PFSK-1 (cell line): ENCODE measurements around the gene MRPS7.

Source experiments
- FOXP2 ChIP-seq: optimal IDR thresholded peaks from 2 replicates; pipeline ENCODE3; 2011; ENCODE audit warnings: borderline replicate concordance, control low read depth, inconsistent platforms; ENCODE audit not compliant: insufficient read depth; ENCODE audit errors: extremely low read length, extremely low read depth
- POLR2AphosphoS5 ChIP-seq: IDR thresholded peaks from 2 replicates; pipeline ENCODE4 v1.6.1; 2012; ENCODE audit warnings: low read depth, mild to moderate bottlenecking, control low read depth, low read length, moderate library complexity
- SIN3A ChIP-seq: IDR thresholded peaks from 2 replicates; pipeline ENCODE4 v1.6.1; 2012; ENCODE audit warnings: mild to moderate bottlenecking, low read length, moderate library complexity, borderline replicate concordance; ENCODE audit not compliant: insufficient read depth
- TAF1 ChIP-seq: IDR thresholded peaks from 2 replicates; pipeline ENCODE4 v1.6.1; 2012; ENCODE audit warnings: low read length, control low read depth, borderline replicate concordance; ENCODE audit not compliant: insufficient read depth
- TF ChIP-seq, protein P1 (sequence below), 2 experiments: IDR thresholded peaks; 2 replicates each; pipeline versions ENCODE4 v1.6.1 to v1.8.0; 2011 to 2012; ENCODE audit warnings: low read depth in 2 of 2, low read length in 2 of 2, control low read depth in 1 of 2, inconsistent platforms in 1 of 2, mild to moderate bottlenecking in 1 of 2, moderate library complexity in 1 of 2; ENCODE audit not compliant: insufficient read depth in 1 of 2

The MRPS7 gene

DNA sequence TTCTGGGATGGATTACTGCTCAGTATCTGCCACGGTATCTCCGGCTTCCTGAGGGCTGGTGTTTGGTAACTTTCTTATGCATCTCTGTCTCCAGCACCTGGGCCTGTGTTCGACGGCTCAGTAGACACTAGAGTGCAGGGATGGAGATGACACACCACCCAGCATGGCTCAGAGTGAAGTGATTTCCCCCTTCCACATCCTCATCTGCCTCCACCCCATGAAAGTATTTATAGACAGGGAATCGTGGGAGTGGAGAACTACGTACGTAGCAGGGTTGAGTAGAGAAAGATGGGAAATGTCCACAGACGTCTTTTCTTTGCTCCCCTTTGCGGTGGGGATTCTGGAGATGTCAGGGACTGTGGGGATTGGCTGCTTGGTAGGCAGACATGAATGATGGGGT is 39.4 kb downstream of the MRPS7 start:
- TF ChIP-seq FOXP2 (no peak), TAF1 (no peak), POLR2AphosphoS5 (no peak), SIN3A (no peak)
- TF ChIP-seq, protein P1, sequence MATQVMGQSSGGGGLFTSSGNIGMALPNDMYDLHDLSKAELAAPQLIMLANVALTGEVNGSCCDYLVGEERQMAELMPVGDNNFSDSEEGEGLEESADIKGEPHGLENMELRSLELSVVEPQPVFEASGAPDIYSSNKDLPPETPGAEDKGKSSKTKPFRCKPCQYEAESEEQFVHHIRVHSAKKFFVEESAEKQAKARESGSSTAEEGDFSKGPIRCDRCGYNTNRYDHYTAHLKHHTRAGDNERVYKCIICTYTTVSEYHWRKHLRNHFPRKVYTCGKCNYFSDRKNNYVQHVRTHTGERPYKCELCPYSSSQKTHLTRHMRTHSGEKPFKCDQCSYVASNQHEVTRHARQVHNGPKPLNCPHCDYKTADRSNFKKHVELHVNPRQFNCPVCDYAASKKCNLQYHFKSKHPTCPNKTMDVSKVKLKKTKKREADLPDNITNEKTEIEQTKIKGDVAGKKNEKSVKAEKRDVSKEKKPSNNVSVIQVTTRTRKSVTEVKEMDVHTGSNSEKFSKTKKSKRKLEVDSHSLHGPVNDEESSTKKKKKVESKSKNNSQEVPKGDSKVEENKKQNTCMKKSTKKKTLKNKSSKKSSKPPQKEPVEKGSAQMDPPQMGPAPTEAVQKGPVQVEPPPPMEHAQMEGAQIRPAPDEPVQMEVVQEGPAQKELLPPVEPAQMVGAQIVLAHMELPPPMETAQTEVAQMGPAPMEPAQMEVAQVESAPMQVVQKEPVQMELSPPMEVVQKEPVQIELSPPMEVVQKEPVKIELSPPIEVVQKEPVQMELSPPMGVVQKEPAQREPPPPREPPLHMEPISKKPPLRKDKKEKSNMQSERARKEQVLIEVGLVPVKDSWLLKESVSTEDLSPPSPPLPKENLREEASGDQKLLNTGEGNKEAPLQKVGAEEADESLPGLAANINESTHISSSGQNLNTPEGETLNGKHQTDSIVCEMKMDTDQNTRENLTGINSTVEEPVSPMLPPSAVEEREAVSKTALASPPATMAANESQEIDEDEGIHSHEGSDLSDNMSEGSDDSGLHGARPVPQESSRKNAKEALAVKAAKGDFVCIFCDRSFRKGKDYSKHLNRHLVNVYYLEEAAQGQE (IDR thresholded peaks at IDR 0.05; ENCODE audit: insufficient read depth in 1 of 2, low read depth in 2 of 2, low read length in 2 of 2), result no peak

- TF ChIP-seq TAF1 (no peak), POLR2AphosphoS5 (no peak), FOXP2 (no peak), SIN3A (no peak)
- TF ChIP-seq, protein P1 (IDR thresholded peaks at IDR 0.05; ENCODE audit: insufficient read depth in 1 of 2, low read depth in 2 of 2, low read length in 2 of 2), result no peak
Observed at GRCh38 chr17:75301502-75302206, 40.0 kb downstream of the MRPS7 start.

GRCh38 chr17:75307957-75308731 is 46.5 kb downstream of the MRPS7 start:
- TF ChIP-seq SIN3A (no peak), FOXP2 (no peak), POLR2AphosphoS5 (no peak)

DNA sequence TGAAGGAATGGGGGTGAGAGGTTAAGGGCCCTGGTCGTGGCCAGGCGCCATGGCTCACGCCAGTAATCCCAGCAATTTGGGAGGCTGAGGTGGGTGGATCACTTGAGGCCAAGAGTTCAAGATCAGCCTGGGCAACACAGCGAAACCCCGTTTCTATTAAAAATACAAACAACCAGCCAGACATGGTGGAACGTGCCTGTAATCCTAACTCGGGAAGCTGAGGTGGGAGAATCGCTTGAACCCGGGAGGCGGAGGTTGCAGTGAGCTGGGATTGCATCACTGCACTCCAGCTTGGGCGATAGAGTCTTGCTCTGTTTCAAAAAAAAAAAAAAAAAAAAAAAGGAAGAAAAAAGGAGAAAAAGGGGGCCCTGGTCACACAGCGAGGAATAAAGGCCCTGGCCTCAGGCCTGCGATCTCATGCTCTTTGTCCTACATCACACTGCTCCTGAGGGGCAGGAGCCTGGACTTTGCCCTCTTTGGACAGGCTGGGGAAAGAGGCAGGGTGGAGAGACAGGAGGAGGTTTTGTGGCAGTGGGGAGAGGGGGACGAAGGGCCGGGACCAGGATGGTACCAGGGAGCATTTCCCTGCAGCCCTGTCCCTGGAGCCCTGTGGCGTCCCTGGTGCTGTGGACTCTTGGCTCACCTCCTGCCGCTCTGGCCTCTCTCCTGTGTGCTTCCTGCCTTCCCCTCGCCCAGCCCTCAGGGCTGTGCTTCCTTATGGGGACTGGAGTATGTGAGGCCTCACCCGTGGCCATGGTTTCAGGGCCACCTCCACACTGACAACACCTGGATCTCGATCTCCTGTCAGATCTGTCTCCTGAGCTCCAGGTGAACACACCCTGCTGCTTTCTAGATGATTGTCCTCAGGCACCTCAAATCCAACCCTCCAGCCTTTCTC is 47.3 kb downstream of the MRPS7 start:
- TF ChIP-seq SIN3A (no peak), TAF1 (no peak), FOXP2 (no peak), POLR2AphosphoS5 (no peak)
- TF ChIP-seq, protein P1 (IDR thresholded peaks at IDR 0.05; ENCODE audit: insufficient read depth in 1 of 2, low read depth in 2 of 2, low read length in 2 of 2), result no peak

DNA sequence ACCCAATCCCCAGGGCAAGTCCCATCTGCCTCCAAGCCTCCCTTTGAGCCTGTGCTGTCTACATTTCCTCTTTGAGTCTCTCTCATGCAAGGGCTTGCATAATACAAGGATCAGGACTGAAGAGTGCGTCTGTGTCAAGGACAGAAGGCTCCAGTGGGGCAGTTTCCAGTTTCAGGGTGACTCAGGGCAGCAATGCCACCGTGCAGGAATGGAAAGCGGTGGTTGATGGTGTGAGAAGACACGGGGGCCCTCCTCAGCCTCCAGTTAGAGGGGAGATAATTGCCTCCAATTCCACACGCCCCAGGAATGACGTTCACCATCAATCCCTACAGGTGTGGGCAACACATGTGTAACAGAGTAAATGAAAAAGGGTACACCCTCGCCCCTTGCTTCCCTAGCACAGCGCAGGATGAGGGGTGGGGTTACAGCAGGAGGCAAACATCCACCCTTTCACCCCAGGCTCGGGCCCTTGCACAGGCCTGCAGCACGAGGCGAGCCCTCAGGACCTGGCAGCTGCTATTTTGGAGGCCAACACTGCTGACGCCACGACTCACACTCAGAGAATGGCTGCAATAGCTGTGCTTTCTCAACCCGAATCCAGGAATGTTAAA is 52.4 kb downstream of the MRPS7 start:
- TF ChIP-seq TAF1 (no peak), POLR2AphosphoS5 (no peak), FOXP2 (no peak), SIN3A (no peak)
- TF ChIP-seq, protein P1 (IDR thresholded peaks at IDR 0.05; ENCODE audit: insufficient read depth in 1 of 2, low read depth in 2 of 2, low read length in 2 of 2), result no peak
